GM12801 (cell line): ENCODE measurements around the gene ARSI.

Source experiments
- CTCF ChIP-seq: IDR thresholded peaks from one replicate; pipeline ENCODE4 v1.5.1; 2011; ENCODE audit warnings: control low read depth; ENCODE audit not compliant: insufficient read length; ENCODE audit errors: extremely low read depth

ARSI gene

DNA sequence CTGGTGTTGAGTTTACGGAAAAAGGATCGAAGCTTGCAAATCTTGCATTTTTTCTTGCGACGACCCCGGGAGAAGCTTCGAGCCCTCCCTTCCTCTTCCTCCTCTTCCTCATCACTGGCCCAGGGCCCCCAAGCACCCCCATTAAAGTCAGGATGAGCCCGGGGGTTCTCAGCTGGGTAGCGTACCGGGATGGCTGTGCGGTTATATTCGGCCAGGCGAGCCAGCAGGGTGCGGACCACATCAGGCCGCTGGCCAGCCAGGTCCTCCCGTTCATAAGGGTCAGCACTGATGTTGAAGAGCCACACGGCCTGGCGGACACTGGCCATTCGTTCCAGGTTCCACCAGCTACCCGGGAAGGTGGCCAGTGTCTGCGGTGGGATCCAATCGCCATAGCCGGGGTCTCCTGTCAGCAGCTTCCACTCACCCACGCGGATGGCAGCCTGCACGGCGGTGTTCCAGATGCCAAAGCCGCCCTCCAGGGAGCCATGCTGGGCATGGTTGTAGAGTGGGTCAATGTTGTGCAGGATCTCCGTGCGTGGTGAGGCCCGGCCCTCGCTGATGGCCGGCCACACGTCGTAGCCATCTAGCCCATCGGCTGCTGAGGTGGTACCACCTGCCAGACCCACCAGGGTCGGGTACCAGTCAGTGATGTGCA lies 5.3 kb downstream of the ARSI start:
- TF ChIP-seq CTCF: no peak

- TF ChIP-seq CTCF: no peak
These were observed 6.2 kb downstream of the ARSI start for GRCh38 chr5:150296496-150296895.

DNA sequence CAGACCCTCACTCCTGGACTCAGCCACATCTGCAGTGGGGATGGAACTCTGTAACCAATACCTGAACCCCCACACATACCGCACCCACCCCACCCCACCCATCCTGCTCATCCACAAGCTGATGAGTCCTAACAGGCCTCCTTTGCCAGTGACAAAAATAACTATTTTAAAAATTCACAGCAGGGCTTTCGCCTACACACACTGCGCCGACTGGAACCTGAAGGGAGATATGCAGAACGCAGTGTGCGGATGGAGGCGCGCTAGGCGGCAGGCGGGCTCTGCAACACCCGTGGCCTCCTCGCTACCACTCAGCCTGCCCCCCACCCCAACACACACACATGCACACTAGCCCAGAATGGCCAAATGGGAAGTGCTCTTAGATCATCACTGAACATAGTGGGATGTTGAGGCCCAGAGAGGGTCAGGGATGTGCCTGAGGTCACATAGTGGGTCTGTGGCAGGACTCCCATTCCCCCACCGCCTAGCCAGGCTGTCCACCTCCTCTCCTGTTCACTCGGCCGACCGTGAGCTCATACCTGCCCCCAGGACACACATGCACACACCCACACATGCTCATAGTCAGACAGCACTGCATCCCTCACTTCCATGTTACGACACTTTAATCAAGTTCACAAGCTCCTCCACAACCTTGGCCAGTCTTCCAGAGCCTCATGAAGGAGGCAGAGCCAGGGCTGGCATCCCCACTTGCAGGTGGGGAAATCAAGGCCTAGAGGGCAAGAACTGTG lies 6.8 kb downstream of the ARSI start:
- no peak for TF ChIP-seq CTCF

- no peak for TF ChIP-seq CTCF
These were observed 7.5 kb downstream of the ARSI start for GRCh38 chr5:150295172-150295634.

DNA sequence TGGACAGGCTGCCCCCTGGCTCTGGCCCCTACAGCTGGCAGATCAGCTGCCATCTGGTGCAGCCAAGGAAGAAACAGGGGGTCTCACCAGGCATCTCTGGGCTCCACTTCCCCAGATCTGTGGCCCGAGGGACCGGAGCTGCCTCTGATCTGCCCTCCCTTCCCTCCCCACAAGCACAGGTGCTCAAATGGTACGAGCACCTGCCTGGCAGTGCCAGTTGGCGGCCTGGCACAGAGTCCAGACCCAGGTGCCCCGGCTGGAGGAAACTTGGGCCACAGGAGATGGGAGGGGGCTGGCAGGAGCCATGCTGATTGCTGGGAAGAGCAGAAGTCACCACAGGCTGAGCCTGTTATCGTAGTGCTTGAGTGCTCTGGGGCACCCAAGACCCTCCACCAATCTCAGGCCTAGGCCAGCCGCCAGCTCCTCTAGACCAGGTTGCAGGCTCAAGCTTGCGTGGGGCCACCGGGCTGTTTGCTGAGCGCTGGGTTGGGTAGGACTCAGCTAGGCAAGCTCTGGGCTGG lies 8.1 kb downstream of the ARSI start:
- no peak for TF ChIP-seq CTCF

- no peak for TF ChIP-seq CTCF
These were observed 9.4 kb downstream of the ARSI start for GRCh38 chr5:150293091-150293941.
